ENCODE data around the gene MUC2.

The MUC2 gene

DNA sequence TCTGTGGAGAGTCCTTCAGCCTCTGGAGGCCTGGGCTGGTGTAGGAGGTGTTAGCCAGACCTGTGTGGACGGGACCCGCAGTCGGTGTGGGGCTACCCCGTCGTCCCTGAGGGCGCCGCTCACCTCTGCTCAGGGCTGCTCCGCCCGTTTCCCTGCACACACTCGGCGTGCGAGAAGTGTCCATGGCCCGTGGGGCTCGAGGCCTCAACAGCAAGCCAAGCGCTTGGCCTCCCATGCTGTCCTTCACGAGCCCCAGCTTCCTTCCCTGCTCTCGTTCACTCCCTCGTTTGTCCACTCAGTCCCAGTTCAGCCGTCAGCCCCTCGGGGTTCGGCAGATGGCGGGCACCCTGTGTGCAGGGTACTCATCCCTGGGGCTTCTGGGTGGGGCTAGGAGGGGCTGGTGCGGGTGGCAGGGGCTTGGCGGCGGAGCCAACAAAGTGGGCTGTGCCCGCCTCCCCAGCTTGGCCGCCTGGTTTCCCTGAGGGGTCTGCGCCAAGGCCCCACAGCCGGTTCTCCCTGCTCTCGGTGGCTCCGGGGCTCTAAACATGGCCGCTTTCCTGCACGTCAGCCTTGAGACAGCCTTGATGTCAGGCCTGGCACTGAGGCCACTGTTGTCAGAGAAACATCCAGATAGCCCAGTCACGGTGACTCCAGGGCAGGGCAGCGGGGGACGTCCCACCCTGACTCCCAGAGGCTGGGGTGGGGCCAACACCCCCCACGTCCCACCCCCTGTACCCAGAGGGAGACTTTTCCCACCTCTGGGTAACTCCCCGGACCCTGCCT is 41.5 kb upstream of the MUC2 start:
- H3K36me3 Mint-ChIP-seq (ENCODE audit: low read depth), result no peaks in the 10 kb centered on the region
- no peaks in the 10 kb centered on the region for H3K9me3 Mint-ChIP-seq
- no peak overlapping the region for H3K4me3 Mint-ChIP-seq
- H3K4me1 Mint-ChIP-seq, result no peaks in the 10 kb centered on the region
- DNase-seq (no peak), ATAC-seq (no peak)
- no peak overlapping the region for H3K27ac Mint-ChIP-seq
- H3K27me3 Mint-ChIP-seq, result no peaks in the 10 kb centered on the region

- H3K4me3 Mint-ChIP-seq, result no peak overlapping the region
- H3K36me3 Mint-ChIP-seq (ENCODE audit: low read depth), result no peaks in the 10 kb centered on the region
- H3K9me3 Mint-ChIP-seq, result no peaks in the 10 kb centered on the region
- no peak for DNase-seq
- H3K4me1 Mint-ChIP-seq, result no peaks in the 10 kb centered on the region
- no peaks in the 10 kb centered on the region for H3K27me3 Mint-ChIP-seq
- ATAC-seq, result no peak
- H3K27ac Mint-ChIP-seq, result no peak overlapping the region
Measured at GRCh38 chr11:1034001-1034400, 40.7 kb upstream of the MUC2 start.

DNA sequence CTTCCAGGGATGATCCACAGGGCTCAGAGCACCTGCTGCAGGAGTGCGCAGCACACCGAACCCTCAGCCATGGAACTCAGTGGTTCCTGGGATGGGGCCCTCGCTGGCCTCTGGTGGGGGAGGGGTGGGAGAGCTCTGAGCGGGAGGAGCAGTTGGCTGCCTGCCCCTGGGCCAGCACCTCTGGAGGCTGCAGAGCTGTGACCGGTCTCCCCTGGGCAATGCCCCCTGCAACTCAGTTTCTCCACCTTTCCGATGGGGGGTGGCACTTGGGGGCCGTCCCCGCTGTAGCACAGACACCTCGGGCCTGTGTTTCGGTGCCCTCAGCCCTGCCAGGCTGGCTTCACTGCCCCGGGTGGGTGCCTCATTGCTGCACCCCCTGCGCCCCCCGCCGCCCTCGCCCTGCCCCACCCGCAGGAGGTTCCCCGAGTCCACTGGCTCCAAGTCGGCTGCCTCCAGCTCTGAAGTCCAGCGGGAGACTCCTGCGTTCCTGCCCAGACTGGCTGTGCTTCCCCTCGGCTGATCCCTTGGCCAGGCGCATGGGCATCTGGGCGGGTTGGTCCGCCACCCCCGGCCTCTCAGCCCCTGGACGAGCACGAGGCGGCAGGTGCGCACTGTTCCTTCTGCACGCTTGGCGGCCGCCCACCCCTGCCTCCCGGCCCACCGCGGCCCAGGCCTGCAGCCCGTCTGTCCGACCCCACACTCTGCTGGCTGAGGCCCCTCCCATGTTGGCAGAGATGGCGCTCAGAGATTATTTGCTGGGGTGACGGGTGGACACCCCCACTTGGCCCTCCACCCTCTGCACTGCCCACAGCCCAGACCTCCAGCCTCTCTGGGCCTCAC is 40.0 kb upstream of the MUC2 start:
- H3K27ac Mint-ChIP-seq, result no peak overlapping the region
- H3K9me3 Mint-ChIP-seq, result no peaks in the 10 kb centered on the region
- no peak overlapping the region for H3K4me3 Mint-ChIP-seq
- no peak for ATAC-seq
- no peaks in the 10 kb centered on the region for H3K27me3 Mint-ChIP-seq
- no peaks in the 10 kb centered on the region for H3K4me1 Mint-ChIP-seq
- no peaks in the 10 kb centered on the region for H3K36me3 Mint-ChIP-seq (ENCODE audit: low read depth)
- no peak for DNase-seq

- Mint-ChIP-seq H3K4me3 (no peak overlapping the region), H3K27me3 (no peaks in the 10 kb centered on the region), H3K4me1 (no peaks in the 10 kb centered on the region), H3K27ac (no peak overlapping the region), H3K36me3 (ENCODE audit: low read depth) (no peaks in the 10 kb centered on the region), H3K9me3 (no peaks in the 10 kb centered on the region)
- ATAC-seq, result no peak
- no peak for DNase-seq
Measured at GRCh38 chr11:1035577-1036283, 38.9 kb upstream of the MUC2 start.

GRCh38 chr11:1036303-1036923 is 38.3 kb upstream of the MUC2 start, which contains the start of gene MUC6:
Gene MUC6 (minus strand): TSS chr11:1036718. CDS start chr11:1036655, 63 bp downstream.
- Mint-ChIP-seq H3K9me3 (no peaks in the 10 kb centered on the region), H3K36me3 (ENCODE audit: low read depth) (no peaks in the 10 kb centered on the region), H3K27me3 (no peaks in the 10 kb centered on the region), H3K27ac (no peak within 1 kb of the TSS), H3K4me1 (no peaks in the 10 kb centered on the region), H3K4me3 (no peak within 1 kb of the TSS)
- ATAC-seq (no peak), DNase-seq (no peak)

- Mint-ChIP-seq H3K27me3 (no peaks in the 10 kb centered on the region), H3K4me1 (no peaks in the 10 kb centered on the region), H3K27ac (no peak overlapping the region), H3K4me3 (no peak overlapping the region), H3K9me3 (no peaks in the 10 kb centered on the region), H3K36me3 (ENCODE audit: low read depth) (no peaks in the 10 kb centered on the region)
- no peak for DNase-seq
- ATAC-seq, result no peak
Measured at GRCh38 chr11:1036931-1037330, 37.7 kb upstream of the MUC2 start.

DNA sequence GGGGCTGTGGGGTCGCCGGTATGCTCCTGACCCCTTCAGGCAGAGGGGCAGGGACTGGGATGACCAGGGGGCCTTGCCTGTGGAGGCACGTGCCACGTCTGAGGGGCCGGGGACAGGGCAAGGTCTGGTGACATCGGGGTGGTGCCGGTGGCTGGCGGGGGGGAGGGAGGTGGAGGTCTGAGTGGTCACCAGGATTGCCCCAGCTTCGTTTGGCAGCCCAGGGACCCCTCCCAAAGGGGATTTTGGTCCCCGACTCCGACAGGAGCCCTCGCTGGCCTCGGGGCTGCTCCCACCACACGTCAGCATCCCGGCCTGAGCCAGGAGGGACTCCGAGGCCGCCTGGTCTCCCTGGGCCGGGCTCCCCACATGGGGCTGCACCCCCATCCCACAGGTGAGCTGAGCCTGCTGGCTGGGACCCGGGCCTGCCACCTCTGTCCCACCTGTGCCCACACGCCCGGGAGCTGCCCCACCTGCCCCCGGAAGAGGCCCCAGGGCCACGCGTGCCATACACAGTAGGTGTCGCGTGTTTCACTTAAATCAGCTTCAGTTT is 37.1 kb upstream of the MUC2 start:
- DNase-seq, result no peak
- H3K27ac Mint-ChIP-seq, result no peak overlapping the region
- H3K9me3 Mint-ChIP-seq, result no peaks in the 10 kb centered on the region
- H3K27me3 Mint-ChIP-seq, result no peaks in the 10 kb centered on the region
- no peak overlapping the region for H3K4me3 Mint-ChIP-seq
- no peaks in the 10 kb centered on the region for H3K4me1 Mint-ChIP-seq
- no peaks in the 10 kb centered on the region for H3K36me3 Mint-ChIP-seq (ENCODE audit: low read depth)
- ATAC-seq, result no peak

GRCh38 chr11:1038361-1038760 is 36.3 kb upstream of the MUC2 start:
- Mint-ChIP-seq H3K4me3 (no peak overlapping the region), H3K27ac (no peak overlapping the region), H3K27me3 (no peaks in the 10 kb centered on the region), H3K4me1 (no peaks in the 10 kb centered on the region), H3K9me3 (no peaks in the 10 kb centered on the region), H3K36me3 (ENCODE audit: low read depth) (no peaks in the 10 kb centered on the region)
- ATAC-seq (no peak), DNase-seq (no peak)

- ATAC-seq, result no peak
- H3K27ac Mint-ChIP-seq, result no peak overlapping the region
- no peaks in the 10 kb centered on the region for H3K9me3 Mint-ChIP-seq
- DNase-seq, result no peak
- no peaks in the 10 kb centered on the region for H3K36me3 Mint-ChIP-seq (ENCODE audit: low read depth)
- H3K4me3 Mint-ChIP-seq, result no peak overlapping the region
- no peaks in the 10 kb centered on the region for H3K4me1 Mint-ChIP-seq
- peaks cover under 1% of the 10 kb centered on the region for H3K27me3 Mint-ChIP-seq
Measured at GRCh38 chr11:1038921-1039320, 35.8 kb upstream of the MUC2 start.

- H3K9me3 Mint-ChIP-seq, result no peaks in the 10 kb centered on the region
- peaks cover 2% of the 10 kb centered on the region for H3K27me3 Mint-ChIP-seq
- DNase-seq, result no peak
- H3K36me3 Mint-ChIP-seq (ENCODE audit: low read depth), result no peaks in the 10 kb centered on the region
- H3K4me1 Mint-ChIP-seq, result no peaks in the 10 kb centered on the region
- no peak for ATAC-seq
- H3K4me3 Mint-ChIP-seq, result no peak overlapping the region
- no peak overlapping the region for H3K27ac Mint-ChIP-seq
Measured at GRCh38 chr11:1039481-1040427, 34.9 kb upstream of the MUC2 start.

DNA sequence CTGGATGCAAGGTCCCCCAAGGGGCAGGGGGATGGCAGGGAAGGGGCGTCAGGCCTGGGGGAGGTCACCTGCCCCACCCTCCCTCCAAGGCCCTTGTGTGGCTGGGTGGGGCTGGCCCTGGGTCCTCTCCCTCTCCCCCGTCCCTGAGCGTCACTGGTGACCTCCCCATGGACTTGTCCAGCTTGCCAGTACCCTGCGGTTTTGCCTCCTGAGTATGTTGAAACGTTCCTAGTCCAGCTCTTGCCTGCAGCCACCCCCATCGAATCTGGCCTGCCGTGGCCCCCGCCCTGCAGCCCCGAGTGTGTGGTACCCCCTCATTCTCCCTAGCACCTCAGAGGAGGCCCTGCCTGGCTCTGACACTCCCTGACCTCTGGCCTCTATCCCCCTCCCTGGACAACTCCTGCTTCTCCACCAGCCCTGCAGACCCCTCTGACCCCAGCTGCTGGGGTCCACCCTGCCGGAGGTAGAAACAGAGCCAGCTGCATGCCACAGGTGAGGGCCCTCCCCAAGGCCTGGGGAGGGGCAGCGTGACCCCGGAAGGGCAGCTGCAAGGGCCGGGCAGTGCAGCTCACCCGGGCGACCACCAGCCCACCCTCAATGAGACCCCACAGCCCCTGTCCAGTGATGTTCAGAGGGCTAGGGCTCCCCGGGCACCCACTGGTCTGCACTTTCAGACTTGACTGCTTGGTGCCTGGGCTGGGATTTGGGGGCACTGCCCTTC is 34.1 kb upstream of the MUC2 start:
- ATAC-seq, result no peak
- Mint-ChIP-seq H3K27ac (no peak overlapping the region), H3K9me3 (no peaks in the 10 kb centered on the region), H3K4me1 (no peaks in the 10 kb centered on the region), H3K27me3 (peaks cover 2% of the 10 kb centered on the region), H3K4me3 (no peak overlapping the region), H3K36me3 (ENCODE audit: low read depth) (no peaks in the 10 kb centered on the region)
- no peak for DNase-seq

- Mint-ChIP-seq H3K4me3 (no peak overlapping the region), H3K36me3 (ENCODE audit: low read depth) (no peaks in the 10 kb centered on the region), H3K27ac (no peak overlapping the region), H3K4me1 (no peaks in the 10 kb centered on the region), H3K27me3 (peaks cover 2% of the 10 kb centered on the region), H3K9me3 (no peaks in the 10 kb centered on the region)
- ATAC-seq, result no peak
- DNase-seq, result no peak
Measured at GRCh38 chr11:1041149-1041467, 33.6 kb upstream of the MUC2 start.

DNA sequence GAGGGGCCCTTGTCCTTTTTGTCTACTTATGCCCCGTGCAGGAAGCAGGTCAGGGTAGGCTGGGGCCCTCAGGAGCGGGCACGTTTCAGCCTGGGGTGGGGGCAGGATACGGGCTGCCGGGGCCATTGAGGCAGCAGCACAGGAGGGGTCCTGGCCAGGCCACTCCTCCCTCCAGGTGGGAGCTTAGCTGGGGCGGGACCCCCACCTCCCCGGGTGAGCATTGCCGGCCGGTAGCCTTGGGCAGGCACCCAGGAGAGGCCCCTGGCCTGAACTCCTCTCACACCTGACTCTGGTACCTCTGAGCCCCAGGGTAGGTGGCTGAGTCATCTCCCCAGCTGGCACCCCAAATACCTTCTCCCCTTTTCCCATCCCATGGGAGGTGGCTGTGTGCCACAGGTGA is 33.2 kb upstream of the MUC2 start:
- no peak for DNase-seq
- H3K27ac Mint-ChIP-seq, result no peak overlapping the region
- H3K4me1 Mint-ChIP-seq, result no peaks in the 10 kb centered on the region
- H3K4me3 Mint-ChIP-seq, result no peak overlapping the region
- peaks cover 2% of the 10 kb centered on the region for H3K27me3 Mint-ChIP-seq
- no peaks in the 10 kb centered on the region for H3K36me3 Mint-ChIP-seq (ENCODE audit: low read depth)
- no peaks in the 10 kb centered on the region for H3K9me3 Mint-ChIP-seq
- ATAC-seq, result no peak
